Gastrocnemius medialis (tissue), 4 donors: Measurements from ENCODE around the gene FYN. TPM values are rescaled to one million over a fixed set of nuclear protein-coding genes. Genes with fewer than 3 reads are reported as not detected.

Experiments
- ATAC-seq, 2 donors: fragments of 150-250 bp; one replicate each; pipeline ENCODE4 v1.9.1; 2016
- DNase-seq, 2 donors: peaks; one replicate each; pipeline ENCODE4 v3.0.0-alpha.2; 2019
- H3K27ac ChIP-seq, 4 donors: fragments of 200-600 bp; sonication (generic); 1 replicate in 1 of 4; 2 replicates in 3 of 4; pipeline ENCODE4 v1.5.1; 2016 to 2018; ENCODE audit warnings: mild to moderate bottlenecking in 2 of 4, moderate library complexity in 1 of 4
- H3K27me3 ChIP-seq, 3 donors: fragments of 200-600 bp; sonication (generic) in 2 of 3; 1 replicate in 1 of 3; 2 replicates in 2 of 3; pipeline versions ENCODE4 v1.5.1 to v1.6.0; 2016 to 2019; ENCODE audit warnings: mild to moderate bottlenecking in 1 of 3, moderate library complexity in 1 of 3
- H3K36me3 ChIP-seq, 2 donors: fragments of 200-600 bp; sonication (generic) in 1 of 2; one replicate each; pipeline ENCODE4 v1.5.1; 2017 to 2018
- H3K4me1 ChIP-seq, 2 donors: fragments of 200-600 bp; sonication (generic) in 1 of 2; one replicate each; pipeline ENCODE4 v1.5.1; 2016 to 2017; ENCODE audit warnings: mild to moderate bottlenecking in 2 of 2
- H3K4me3 ChIP-seq, 4 donors: fragments of 200-600 bp; sonication (generic) in 3 of 4; 1 replicate in 1 of 4; 2 replicates in 3 of 4; pipeline ENCODE4 v1.5.1; 2016 to 2019; ENCODE audit warnings: mild to moderate bottlenecking in 2 of 4
- H3K9me3 ChIP-seq, 3 donors: fragments of 200-600 bp; sonication (generic) in 2 of 3; 1 replicate in 1 of 3; 2 replicates in 2 of 3; pipeline ENCODE4 v1.5.1; 2016 to 2019
- POLR2A ChIP-seq, 2 donors: fragments of 450-650 bp; IDR thresholded peaks; one replicate each; pipeline ENCODE4 v1.6.1; 2017; ENCODE audit warnings: antibody characterized with exemption in 2 of 2, mild to moderate bottlenecking in 2 of 2, moderate library complexity in 2 of 2
- in situ Hi-C, 4 donors: fragments of 200-750 bp; cut with MboI; loops; one replicate each; pipeline versions ENCODE4 v1.15.0 to v1.8.0; 2017; ENCODE audit warnings: low sequenced_read_pairs in 4 of 4
- intact Hi-C: fragments of 100-400 bp; cut with DNase I; formaldehyde crosslinking; loops from one replicate; pipeline ENCODE4 v1.15.1; 2023; ENCODE audit warnings: low total_unique reads
- total RNA-seq, 4 donors: library from RNA; depleted of rRNA; stranded (reverse); fragments of >200 nt; gene quantifications; one replicate each; pipeline versions ENCODE4 v1.1.0 to v1.2.3, GENCODE V29; 2016
- TF ChIP-seq, protein P1 (sequence below), 5 experiments: fragments of 450-650 bp in 3 of 5; fragments of 200-600 bp in 2 of 5; sonication (generic) in 2 of 5; IDR thresholded peaks in 4 of 5; conservative IDR thresholded peaks in 1 of 5; 1 replicate in 4 of 5; 2 replicates in 1 of 5; pipeline ENCODE4 v1.5.1; 2016 to 2019; ENCODE audit warnings: antibody characterized with exemption in 5 of 5, mild to moderate bottlenecking in 3 of 5, moderate library complexity in 3 of 5

The FYN gene
- total RNA-seq, 4 donors from 2014 or later, result 9.2 to 36.8 (median 17.0) TPM

DNA sequence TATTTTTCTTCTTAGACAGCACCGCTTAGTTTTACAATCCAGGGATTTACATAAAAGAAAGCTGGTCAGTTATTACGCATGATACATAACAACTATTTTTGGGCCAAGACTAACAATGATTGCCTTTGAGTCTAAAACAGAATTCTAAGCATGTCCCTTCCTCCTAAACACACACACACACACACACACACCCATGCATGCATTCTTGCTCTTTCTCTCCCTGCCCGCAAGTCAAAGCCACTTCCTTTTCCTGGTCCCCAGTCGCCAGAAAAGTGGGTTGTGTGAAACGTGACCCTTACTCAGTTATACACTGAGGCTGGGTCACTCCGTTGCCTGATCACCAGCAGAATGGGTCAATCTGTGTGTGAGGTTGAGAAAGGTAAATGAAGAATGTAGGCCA is 31.4 kb downstream of the FYN start:
- H3K27ac ChIP-seq, result no peak overlapping the region
- H3K36me3 ChIP-seq, result no peaks in the 10 kb centered on the region
- H3K4me3 ChIP-seq, result no peak overlapping the region
- TF ChIP-seq POLR2A (IDR thresholded peaks at IDR 0.05), result no peak
- TF ChIP-seq, protein P1, sequence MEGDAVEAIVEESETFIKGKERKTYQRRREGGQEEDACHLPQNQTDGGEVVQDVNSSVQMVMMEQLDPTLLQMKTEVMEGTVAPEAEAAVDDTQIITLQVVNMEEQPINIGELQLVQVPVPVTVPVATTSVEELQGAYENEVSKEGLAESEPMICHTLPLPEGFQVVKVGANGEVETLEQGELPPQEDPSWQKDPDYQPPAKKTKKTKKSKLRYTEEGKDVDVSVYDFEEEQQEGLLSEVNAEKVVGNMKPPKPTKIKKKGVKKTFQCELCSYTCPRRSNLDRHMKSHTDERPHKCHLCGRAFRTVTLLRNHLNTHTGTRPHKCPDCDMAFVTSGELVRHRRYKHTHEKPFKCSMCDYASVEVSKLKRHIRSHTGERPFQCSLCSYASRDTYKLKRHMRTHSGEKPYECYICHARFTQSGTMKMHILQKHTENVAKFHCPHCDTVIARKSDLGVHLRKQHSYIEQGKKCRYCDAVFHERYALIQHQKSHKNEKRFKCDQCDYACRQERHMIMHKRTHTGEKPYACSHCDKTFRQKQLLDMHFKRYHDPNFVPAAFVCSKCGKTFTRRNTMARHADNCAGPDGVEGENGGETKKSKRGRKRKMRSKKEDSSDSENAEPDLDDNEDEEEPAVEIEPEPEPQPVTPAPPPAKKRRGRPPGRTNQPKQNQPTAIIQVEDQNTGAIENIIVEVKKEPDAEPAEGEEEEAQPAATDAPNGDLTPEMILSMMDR (IDR thresholded peaks at IDR 0.05 in 4 of 5, conservative IDR thresholded peaks at IDR 0.05 in 1 of 5), result no peak
- intact Hi-C loops, result no loop called here
- in situ Hi-C loops, result no loop called here
- peaks cover 3 to 20% of the 10 kb centered on the region in 2 donors for H3K4me1 ChIP-seq
- no peak for DNase-seq
- no peak for ATAC-seq
- H3K9me3 ChIP-seq, result no peaks in the 10 kb centered on the region
- H3K27me3 ChIP-seq, result no peaks in the 10 kb centered on the region

DNA sequence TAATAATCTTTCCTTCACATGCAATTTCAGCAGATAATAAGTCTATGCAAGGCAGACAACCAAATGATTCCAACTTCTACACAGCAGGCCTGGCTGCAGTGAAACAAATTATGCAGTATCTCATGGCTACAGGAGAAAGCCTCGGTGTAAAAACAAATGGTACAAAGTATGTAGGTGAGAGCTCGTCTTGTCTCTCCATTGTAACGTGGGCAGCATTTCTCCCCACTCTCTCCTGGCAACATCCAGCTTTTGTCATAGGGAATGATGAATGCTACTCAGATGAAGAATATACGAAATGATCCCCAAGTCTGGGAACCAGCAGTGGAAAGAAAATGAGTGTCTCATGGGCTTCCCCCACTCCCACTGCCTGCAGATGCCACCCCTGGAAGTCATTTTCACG is 32.4 kb downstream of the FYN start:
- no peak for ATAC-seq
- intact Hi-C loops, result no loop called here
- H3K27me3 ChIP-seq, result no peaks in the 10 kb centered on the region
- no peak overlapping the region for H3K27ac ChIP-seq
- DNase-seq, result no peak
- H3K4me3 ChIP-seq, result no peak overlapping the region
- no peaks in the 10 kb centered on the region for H3K36me3 ChIP-seq
- H3K9me3 ChIP-seq, result no peaks in the 10 kb centered on the region
- H3K4me1 ChIP-seq, result peaks cover 0 to 20% of the 10 kb centered on the region in 2 donors
- no peak for TF ChIP-seq POLR2A (IDR thresholded peaks at IDR 0.05)
- TF ChIP-seq, protein P1 (IDR thresholded peaks at IDR 0.05 in 4 of 5, conservative IDR thresholded peaks at IDR 0.05 in 1 of 5), result no peak
- in situ Hi-C loops, result no loop called here

DNA sequence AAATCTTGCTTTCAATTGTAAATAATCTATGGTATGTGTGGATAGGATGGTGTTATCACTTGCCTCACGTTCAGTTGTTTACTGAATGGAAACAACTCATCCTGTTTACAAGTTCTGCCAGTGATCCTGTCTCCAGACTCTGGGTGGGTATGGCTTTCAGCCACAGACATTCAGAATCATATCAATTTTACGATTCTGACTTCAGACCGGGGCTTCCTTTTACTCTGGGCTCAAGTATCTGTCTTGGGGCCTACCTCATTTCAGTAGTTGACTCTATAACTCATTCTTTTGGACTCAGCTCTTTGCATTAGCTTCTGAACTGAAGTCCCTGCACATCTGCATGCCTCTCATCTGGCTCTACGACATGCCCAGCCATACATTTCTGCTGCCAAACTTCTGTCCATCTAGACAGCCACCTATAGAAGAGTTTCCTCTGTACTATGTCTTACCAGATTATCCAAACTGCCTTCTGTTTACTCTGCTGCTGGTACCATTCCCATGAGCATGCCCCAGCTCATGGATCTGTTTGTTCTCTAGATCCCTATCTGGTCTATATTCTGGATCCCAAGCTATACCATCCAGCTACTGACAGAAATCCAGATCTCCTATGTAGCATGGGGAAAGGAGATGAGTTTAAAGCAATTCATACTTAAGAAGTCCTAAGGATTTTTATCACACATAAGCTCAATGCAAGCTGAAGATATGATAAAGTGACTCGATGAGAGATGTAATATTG is 34.3 kb downstream of the FYN start:
- ATAC-seq (no peak), DNase-seq (no peak)
- H3K27me3 ChIP-seq, result no peaks in the 10 kb centered on the region
- H3K4me3 ChIP-seq, result no peak overlapping the region
- no peaks in the 10 kb centered on the region for H3K36me3 ChIP-seq
- intact Hi-C loops (no loop called here), in situ Hi-C loops (no loop called here)
- H3K9me3 ChIP-seq, result no peaks in the 10 kb centered on the region
- no peak for TF ChIP-seq POLR2A (IDR thresholded peaks at IDR 0.05)
- TF ChIP-seq, protein P1 (IDR thresholded peaks at IDR 0.05 in 4 of 5, conservative IDR thresholded peaks at IDR 0.05 in 1 of 5), result no peak
- H3K27ac ChIP-seq, result no peak overlapping the region
- H3K4me1 ChIP-seq, result peaks cover 0 to 14% of the 10 kb centered on the region in 2 donors

DNA sequence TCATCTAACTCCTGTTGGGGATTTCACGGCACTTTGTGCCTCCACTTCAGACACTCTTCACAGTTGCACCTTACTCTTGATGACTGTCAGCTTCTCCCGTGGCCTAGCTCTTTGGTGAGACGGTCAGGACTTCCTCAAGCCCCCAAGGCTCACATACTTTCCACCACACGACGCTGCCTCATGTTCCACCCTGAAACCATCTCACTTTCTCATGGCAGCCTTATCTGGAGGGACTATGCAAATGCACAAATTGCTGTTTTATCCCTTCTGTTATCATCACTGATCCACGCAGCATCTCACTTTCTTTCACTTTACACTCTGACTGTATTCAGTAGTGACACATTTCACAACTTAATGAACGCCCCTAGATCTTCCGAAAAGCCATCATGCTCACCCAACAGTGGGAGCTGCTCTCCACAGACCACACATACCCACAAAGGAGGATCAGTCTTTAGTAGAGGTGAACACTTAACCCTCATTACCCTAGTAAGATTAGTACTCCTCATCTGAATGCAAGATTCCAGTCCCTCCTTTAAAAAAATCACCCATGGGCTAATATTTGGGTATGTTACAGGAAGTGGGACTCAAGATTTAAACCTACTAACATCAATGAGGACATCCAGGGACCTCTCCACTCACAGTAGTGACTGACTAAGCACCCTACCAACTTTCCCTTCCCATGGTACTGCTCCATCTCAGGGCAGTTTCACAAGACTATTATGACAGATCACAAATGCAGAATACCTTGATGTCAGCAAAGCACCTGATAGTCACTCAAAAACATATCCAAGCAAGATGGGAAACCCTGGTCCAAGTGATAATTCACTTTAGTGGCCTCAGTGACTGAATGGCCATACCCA is 35.4 kb downstream of the FYN start:
- intact Hi-C loops (no loop called here), in situ Hi-C loops (no loop called here)
- TF ChIP-seq, protein P1 (IDR thresholded peaks at IDR 0.05 in 4 of 5, conservative IDR thresholded peaks at IDR 0.05 in 1 of 5), result no peak
- no peak for TF ChIP-seq POLR2A (IDR thresholded peaks at IDR 0.05)
- H3K4me3 ChIP-seq, result no peak overlapping the region
- no peaks in the 10 kb centered on the region for H3K9me3 ChIP-seq
- no peaks in the 10 kb centered on the region for H3K27me3 ChIP-seq
- no peak for DNase-seq
- no peak overlapping the region for H3K27ac ChIP-seq
- no peak for ATAC-seq
- H3K4me1 ChIP-seq, result peaks cover 0 to 8% of the 10 kb centered on the region in 2 donors
- no peaks in the 10 kb centered on the region for H3K36me3 ChIP-seq
